MCF 10A (cell line): ENCODE measurements around the gene CNPY1. TPM values are rescaled to one million over a fixed set of nuclear protein-coding genes. Genes with fewer than 3 reads are reported as not detected.

Experiments
- BruUV-seq: library from RNA; stranded (reverse); fragments of 400-500 nt; replicated peaks from 2 replicates; lab custom pipeline; 2021; lab: Mats Ljungman, UMichigan
- CTCF ChIA-PET: fragments of 300-600 bp; sonication (Branson Sonifier 250); formaldehyde crosslinking; extraction: SDS; loops from one replicate; lab custom pipeline; 2021; ENCODE audit warnings: antibody characterized with exemption, inconsistent platforms; lab: Yijun Ruan, JAX
- POLR2A ChIA-PET: fragments of 300-600, 350-650 bp; sonication (Branson Sonifier 250); formaldehyde crosslinking; extraction: SDS; loops from one replicate; lab custom pipeline; 2020; ENCODE audit warnings: antibody characterized with exemption, inconsistent platforms; lab: Yijun Ruan, JAX
- DNase-seq: peaks from one replicate; pipeline ENCODE4 v3.0.0-alpha.2; 2018; ENCODE audit not compliant: unreplicated experiment
- H3K27ac Mint-ChIP-seq: one replicate; pipeline ENCODE4 v1.8.0; 2022; ENCODE audit warnings: mild to moderate bottlenecking, low read depth, mixed read lengths; ENCODE audit not compliant: unreplicated experiment
- H3K27me3 Mint-ChIP-seq: one replicate; pipeline ENCODE4 v1.8.0; 2022; ENCODE audit warnings: mixed read lengths; ENCODE audit not compliant: insufficient read depth, unreplicated experiment
- H3K36me3 Mint-ChIP-seq: one replicate; pipeline ENCODE4 v1.8.0; 2022; ENCODE audit warnings: mild to moderate bottlenecking, moderate library complexity, mixed read lengths; ENCODE audit not compliant: insufficient read depth, unreplicated experiment
- H3K4me1 Mint-ChIP-seq: one replicate; pipeline ENCODE4 v1.8.0; 2022; ENCODE audit warnings: mixed read lengths; ENCODE audit not compliant: insufficient read depth, unreplicated experiment
- H3K4me3 Mint-ChIP-seq: one replicate; pipeline ENCODE4 v1.8.0; 2022; ENCODE audit warnings: mild to moderate bottlenecking, moderate library complexity, mixed read lengths; ENCODE audit not compliant: unreplicated experiment
- H3K9me3 Mint-ChIP-seq: one replicate; pipeline ENCODE4 v1.8.0; 2022; ENCODE audit warnings: mixed read lengths; ENCODE audit not compliant: unreplicated experiment
- CTCF ChIP-seq: fragments of 200-600 bp; IDR thresholded peaks from one replicate; pipeline ENCODE4 v1.8.0; 2022; ENCODE audit warnings: antibody characterized with exemption, mild to moderate bottlenecking; ENCODE audit not compliant: unreplicated experiment
- intact Hi-C: fragments of 100-400 bp; cut with micrococcal nuclease; formaldehyde crosslinking; loops from 2 replicates; pipeline ENCODE4 v1.14.1; 2022
- total RNA-seq: library from RNA; stranded (reverse); gene quantifications from 2 replicates; pipeline ENCODE4 v1.2.3, GENCODE V29; 2022

Gene CNPY1
- total RNA-seq, 1 experiment from 2014 or later, result not detected

GRCh38 chr7:155464948-155465739 lies 81.2 kb downstream of the CNPY1 start:
- no peaks in the 10 kb centered on the region for H3K9me3 Mint-ChIP-seq
- CTCF ChIA-PET, result interaction anchor here (0.5 kb wide), 1 partner anchor 176 kb away, joined by 4 read pairs; no protein-coding TSS in a partner anchor
- peaks cover 36% of the 10 kb centered on the region for H3K27me3 Mint-ChIP-seq
- no peak for TF ChIP-seq CTCF
- H3K27ac Mint-ChIP-seq, result no peak overlapping the region
- POLR2A ChIA-PET, result no interaction called here
- intact Hi-C loops, result no loop called here
- DNase-seq, result no peak
- H3K4me3 Mint-ChIP-seq, result no peak overlapping the region
- H3K36me3 Mint-ChIP-seq, result no peaks in the 10 kb centered on the region
- BruUV-seq, result no TSS peak
- H3K4me1 Mint-ChIP-seq, result no peaks in the 10 kb centered on the region

- Mint-ChIP-seq H3K9me3 (no peaks in the 10 kb centered on the region), H3K36me3 (no peaks in the 10 kb centered on the region), H3K4me3 (no peak overlapping the region), H3K4me1 (no peaks in the 10 kb centered on the region), H3K27me3 (peaks cover 36% of the 10 kb centered on the region), H3K27ac (no peak overlapping the region)
- no peak for DNase-seq
- no peak for TF ChIP-seq CTCF
- CTCF ChIA-PET, result no interaction called here
- POLR2A ChIA-PET, result no interaction called here
- intact Hi-C loops, result no loop called here
- no TSS peak for BruUV-seq
Measured at GRCh38 chr7:155464183-155464582, 82.2 kb downstream of the CNPY1 start.

- DNase-seq, result no peak
- Mint-ChIP-seq H3K4me3 (no peak overlapping the region), H3K27me3 (peaks cover 32% of the 10 kb centered on the region), H3K36me3 (no peaks in the 10 kb centered on the region), H3K9me3 (no peaks in the 10 kb centered on the region), H3K4me1 (no peaks in the 10 kb centered on the region), H3K27ac (no peak overlapping the region)
- ChIA-PET POLR2A (no interaction called here), CTCF (interaction anchor here (0.9 to 1.0 kb wide), 2 partner anchors 15 to 118 kb away, joined by 4 to 6 read pairs; no protein-coding TSS in a partner anchor)
- intact Hi-C loops, result no loop called here
- BruUV-seq, result no TSS peak
- no peak for TF ChIP-seq CTCF
Measured at GRCh38 chr7:155463114-155463811, 83.1 kb downstream of the CNPY1 start.

- Mint-ChIP-seq H3K9me3 (no peaks in the 10 kb centered on the region), H3K4me3 (no peak overlapping the region), H3K36me3 (no peaks in the 10 kb centered on the region), H3K27ac (no peak overlapping the region), H3K4me1 (no peaks in the 10 kb centered on the region), H3K27me3 (peaks cover 31% of the 10 kb centered on the region)
- intact Hi-C loops, result no loop called here
- no peak for DNase-seq
- CTCF ChIA-PET, result interaction anchor here (0.6 to 1.0 kb wide), 3 partner anchors 16 to 430 kb away, joined by 4 to 6 read pairs (median 4); no protein-coding TSS in a partner anchor
- POLR2A ChIA-PET, result no interaction called here
- TF ChIP-seq CTCF, result no peak
- BruUV-seq, result no TSS peak
Measured at GRCh38 chr7:155462163-155462735, 84.1 kb downstream of the CNPY1 start.
